ENCODE measurements around the gene RTN3.

Gene RTN3

DNA sequence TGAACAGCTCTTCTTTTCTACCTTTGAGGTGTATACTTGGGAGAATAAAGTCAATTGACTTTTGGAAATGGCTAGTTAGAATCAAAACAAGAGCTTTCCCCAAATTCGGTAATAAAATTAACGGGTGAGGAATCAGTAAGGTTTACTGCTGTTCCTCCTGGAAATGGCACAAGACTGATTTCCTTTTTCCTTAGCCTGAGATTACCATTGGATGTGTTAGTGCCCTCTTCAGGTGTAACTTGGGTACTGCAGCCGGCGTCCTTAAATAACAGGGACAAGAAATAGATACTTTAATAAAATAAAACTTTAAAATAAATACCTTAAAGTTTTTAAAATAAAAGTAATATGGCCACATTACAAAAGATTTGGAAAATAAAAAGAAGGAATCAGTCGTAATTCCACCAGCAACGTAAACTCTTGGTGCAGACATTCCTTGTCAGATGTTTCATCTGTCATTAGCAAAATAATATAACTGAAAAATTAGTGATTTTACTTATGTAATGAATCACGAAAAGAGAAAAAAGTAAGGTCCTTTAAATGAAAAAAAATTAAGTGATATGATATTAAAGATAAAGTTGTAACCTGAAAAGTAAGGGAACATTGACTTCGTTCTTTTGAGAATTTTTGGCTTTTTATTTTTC, 57.5 kb downstream of the RTN3 start:
- DNase-seq, result peak; percentile 63

DNA sequence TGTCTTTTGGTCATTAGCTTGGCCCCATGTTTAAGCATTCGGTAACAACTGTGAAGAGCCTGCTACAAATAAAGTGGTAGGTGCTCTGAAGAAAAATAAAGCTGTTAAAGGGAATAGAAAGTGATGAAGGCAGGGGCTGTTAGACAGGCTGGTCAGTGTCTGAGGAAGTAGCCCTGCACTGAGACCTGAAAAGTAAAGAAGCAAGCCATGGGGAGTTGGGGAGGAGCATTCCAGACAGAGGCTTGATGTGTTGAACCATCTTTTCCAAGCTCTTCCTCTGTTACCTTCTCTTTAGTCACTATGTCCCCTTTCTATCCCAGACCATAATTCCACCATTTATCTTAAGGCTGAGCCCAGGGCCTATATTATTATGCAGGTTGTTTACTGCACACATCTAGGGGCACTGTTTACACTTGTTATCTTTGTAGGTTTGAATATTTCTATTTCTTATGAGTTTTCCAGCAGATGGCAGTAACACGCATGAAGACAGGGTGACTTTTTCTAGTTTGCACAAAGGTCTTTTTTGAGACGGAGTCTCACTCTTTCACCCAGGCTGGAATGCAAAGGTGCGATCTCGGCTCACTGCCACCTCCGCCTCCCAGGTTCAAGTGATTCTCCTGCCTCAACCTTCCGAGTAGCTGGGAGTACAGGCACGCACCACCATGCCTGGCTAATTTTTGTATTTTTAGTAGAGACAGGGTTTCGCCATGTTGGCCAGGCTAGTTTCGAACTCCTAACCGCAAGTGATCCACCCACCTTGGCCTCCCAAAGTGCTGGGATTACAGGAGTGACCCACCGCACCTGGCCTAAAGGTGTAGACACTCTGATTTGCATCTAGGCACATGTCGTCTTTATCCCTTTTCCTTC, 64.2 kb downstream of the RTN3 start:
- DNase-seq, result no peak

DNA sequence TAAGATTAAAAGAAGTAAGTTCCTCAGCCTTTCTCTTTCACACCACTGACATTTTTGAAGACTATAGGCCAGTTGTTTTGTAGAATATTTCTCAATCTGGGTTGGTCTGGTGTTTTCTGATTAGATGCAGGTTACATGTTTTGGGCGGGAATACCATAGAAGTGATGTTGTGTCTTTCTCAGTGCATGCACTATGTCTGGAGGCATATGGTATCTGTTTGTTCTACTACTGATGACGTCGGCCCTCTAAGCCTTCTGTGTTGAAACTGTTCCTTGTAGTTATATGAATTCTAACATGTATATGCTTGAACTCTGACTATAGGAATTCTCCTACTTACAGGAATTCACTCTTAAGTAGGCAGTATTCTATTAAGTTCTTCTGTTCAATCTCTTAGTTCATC, 65.7 kb downstream of the RTN3 start:
- DNase-seq, result no peak

DNA sequence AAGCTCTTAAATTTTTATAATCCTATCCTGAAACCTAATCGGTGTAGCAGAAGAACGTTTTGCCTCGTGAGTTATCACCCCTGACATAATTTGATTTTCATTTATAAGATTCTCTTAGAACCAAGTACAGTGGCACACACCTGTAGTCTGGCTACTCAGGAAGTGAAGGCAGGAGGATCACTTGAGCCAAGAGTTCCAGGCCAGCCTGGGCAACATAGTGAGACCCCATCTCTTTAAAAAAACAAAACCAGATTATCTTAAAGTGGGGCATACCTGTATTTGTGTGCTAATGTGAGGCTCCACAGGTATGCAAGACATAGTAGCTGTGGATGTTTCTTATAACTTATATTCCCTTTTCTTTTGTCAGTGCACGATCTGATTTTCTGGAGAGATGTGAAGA, 68.3 kb downstream of the RTN3 start:
- no peak for DNase-seq

DNA sequence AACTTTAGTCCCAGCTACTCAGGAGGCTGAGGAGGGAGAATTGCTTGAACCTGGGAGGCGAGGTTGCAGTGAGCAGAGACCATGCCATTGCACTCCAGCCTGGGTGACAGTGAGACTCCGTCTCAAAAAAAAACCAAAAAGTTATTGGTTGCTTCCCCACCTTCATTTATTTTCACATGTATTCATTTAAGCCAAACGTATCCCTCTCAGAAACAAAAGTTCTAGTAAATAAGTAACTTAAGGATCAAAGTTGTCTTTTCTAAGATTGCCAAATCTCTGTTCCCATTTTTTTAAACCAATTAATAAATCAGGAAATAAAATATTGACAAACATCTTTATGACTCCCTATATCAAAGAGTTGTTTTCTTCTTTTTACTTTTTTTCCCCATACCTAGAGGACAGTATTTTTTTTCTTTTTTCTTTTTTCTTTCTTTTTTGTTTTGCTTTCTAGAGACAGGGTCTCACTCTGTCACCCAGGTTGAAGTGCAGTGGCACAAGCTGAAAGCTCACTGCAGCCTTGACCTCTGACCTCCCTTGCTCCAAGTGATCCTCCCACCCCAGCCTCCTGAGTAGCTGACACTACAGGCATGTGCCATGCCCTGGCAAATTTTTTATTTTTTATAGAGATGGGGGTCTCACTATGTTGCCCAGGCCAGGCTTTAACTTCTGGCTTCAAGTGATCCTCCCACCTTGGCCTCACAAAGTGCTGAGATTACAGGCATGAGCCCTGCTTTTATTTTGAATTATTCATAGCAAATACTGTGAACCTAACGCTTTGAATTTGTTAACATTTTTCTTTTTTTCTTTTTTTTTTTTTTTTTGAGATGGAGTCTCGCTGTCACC, 75.8 kb downstream of the RTN3 start:
- no peak for DNase-seq

DNA sequence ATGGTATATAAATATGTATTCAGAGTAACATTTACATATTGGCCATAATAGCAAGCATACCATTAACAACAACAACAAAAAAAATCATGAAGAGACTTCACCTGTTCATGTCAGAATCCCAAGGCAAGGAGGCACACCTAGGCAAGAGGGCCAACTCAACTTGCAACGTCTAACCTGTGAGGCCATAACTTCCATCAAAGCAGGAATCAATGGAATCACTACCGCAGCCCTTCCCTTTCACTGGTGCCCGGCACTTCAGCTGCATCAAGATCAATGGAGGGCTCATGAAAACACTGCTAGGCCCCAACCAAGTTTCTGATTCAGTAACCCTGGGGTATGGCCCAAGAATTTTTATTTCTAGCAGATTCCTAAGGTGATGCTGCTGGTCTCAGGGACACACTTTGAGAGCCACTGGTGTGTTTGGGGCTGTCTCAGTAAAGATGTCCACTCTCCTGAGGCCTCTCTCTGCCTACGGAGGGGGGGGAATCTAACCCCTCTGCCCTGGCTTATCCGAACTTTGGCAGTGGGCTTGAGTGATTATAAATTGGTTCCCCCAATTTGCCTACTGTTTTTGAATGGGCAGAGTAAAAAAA, 79.3 kb downstream of the RTN3 start:
- no peak for DNase-seq

DNA sequence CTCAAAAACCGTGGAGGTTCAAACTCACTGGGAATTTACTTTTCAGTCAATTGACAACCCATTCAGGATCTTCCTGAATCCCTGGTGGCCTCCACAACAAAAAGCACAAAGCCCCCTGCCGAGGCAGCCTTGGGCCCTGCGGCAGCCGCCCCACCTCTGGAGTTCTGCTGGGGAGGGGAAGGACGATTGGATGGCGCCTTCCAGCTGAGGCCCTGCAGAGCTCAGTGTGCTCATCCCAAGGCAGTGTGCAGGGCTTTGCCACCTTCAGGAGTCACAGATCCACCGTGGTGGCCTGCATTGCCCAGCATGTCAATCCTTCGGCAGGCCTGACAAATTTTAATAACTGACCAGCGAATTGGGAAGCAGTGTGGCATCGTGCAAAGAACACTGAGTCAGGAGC, 79.9 kb downstream of the RTN3 start:
- DNase-seq, result no peak

DNA sequence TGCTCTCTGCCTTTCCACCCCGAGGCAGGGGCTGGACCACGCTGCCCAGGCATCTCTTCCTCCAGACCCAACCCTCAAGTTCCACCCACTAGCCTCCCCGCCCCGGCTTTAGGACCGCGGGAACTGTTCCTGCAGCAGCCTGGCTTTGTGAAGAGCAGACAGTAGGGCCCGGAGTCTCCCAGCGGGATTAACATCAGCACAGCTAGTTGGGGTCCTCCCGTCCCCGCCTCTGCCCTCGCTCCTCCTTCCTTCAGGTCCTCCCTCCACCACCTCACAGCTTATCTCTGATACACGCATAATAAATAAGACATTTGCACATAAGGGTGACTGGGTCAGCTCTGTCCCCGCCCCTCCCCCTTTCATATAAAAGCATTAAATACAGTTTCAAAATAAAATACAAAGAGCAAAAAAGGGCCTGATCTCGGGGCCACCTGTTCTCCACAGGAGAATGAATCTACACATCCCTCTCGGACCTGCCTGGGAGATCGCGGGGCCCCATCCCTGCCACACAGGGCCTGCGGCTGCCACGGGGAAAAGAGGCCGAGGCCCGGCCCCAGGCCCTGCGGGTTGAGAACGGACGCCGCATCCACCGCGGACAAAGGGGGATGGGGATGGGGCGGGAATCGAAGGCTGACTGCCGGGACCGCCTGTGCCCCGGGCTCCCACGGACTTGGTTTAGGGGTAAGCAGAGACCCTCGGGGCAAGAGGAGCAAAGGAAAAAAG, 80.8 kb downstream of the RTN3 start:
- no peak for DNase-seq

DNA sequence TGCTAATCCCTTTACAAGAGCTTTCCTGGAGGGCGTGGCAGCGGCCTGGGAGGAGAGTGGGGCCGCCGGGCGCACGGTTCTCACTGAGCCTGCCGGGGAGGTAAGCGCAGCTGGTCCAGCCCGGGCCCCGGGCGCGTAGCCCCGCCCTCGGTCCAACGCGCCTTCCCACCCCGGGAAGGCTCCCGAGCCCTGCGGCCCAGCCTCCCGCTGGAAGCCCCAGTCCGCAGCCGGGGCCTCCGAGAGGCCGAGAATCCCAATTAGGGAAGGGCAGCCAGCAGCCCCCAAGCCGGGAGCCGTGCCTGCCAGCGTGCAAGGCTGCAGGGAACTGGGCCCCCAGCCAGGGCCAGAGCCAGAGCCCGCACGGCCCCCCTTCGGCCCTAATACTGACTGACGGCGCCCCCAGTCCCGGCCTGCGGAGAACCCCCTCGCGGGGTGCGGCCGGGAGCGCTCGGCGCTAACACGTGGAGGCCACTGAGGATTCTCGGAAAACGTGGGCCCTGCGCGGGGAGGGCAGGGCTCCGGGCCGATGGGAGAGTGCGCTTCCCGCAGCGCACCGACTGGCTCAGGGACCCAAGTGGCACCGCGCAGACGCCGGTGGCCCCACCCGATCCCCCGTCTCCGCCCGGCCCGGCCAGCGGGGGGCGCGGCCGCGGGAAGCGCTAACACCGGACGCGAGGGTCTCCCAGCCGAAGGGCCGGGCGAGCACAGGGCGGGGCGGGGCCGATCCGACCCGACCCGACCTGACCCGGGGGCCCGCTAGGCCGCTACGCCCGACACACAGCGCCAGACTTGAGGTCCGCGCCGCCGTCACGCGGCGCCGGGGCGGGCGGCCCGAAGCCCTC, 81.6 kb downstream of the RTN3 start:
- no peak for DNase-seq

DNA sequence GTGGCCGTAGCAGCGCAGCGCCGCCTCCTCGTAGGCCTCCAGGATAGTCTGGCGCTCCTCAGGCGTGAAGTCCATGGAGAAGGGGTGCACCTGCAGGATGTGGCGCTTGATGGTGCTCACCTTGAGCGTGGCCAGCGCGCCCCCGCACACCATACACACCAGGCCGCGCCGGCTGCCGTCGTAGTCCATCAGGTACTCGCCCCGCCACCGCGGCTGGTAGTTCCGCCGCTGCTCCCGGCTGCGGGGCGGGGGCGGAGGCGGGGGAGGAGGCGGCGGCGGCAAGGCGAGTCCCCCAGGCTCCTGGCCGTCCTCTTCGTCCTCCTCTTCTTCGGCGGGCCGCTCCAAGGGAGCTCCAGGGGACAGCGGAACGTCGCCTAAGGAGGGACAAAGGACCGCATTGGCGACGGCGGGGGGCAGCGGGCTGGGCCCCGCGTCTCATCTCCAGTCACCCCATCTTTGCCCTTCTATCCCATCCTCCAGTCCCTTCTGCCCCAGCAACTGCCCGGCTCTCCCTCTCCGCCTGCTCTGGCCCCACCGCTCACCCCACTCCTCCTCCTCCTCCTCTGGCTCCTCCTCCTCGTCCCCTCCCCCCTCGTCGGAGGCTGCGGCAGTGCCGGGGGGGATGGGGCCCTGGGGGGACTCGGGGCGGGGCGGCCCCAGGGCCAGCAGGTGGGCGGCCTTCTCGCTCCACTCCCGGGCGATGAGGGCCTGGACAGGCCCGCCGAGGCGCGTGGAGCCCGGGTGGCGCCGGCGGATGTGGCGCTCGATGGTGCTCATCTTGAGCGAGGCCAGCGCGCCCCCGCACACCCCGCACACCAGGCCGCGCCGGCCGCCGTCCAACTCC, 82.4 kb downstream of the RTN3 start:
- no peak for DNase-seq

DNA sequence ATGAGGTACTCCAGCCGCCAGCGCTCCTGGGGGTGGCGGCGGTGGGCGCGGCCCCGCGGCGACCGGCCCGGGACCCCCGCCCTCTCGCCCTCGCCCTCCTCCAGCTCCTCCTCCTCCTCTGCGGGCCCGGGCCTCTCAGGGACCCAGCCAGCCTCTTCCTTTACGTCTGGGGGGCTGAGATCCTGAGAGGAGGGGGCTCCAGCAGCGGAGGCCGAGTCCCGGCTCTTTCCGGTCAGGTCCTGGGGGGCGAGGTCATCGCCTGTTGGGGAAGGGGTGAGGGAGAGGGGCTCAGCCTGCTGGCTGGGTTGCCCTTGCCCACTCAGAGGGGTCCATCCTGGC, 83.0 kb downstream of the RTN3 start:
- DNase-seq, result no peak

DNA sequence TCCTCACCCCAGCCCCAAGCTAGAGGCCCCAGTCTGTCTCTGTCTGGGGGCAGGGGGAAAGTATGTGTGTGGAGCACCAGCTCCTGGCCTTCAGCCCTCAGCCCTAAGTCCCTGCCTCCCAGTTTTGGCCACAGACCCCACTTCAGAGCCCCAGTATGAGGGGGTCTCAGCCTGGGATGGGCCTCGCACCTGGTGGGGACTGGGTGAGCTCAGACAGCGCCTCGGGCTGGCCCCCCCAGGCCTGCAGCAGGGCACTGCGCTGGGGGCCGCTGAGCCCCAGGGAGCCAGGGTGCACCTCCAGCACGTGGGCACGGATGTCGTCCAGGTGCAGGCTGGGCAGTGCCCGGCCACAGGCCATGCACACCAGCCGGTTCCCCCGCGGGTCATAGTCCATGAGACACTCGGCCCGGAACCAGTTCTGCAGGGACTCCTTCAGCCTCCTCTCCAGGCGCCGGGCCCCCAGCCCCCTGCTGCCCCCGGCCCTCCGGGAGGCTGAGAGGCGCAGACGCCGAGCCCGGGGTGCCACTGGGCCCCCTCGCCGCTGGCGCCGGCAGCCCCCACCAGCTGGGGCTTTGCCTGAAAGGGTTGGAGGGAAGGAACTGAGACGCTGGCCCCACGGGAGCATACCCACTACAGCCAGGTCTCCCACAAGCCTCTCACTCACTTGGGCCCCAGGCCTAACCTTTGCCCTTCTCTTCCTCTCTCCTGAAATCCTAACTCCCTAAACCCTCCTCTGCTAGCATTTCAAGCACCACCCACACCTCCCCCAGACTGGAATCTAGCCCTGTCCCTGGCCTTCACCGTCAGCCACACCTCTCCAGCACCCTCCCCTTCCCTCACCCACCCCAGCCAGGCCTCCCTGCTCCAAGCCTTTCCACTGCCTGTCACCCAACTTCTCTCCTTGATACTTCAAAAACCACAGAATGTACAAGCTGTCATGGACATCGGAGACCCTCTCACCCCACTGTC, 83.7 kb downstream of the RTN3 start:
- DNase-seq, result no peak

DNA sequence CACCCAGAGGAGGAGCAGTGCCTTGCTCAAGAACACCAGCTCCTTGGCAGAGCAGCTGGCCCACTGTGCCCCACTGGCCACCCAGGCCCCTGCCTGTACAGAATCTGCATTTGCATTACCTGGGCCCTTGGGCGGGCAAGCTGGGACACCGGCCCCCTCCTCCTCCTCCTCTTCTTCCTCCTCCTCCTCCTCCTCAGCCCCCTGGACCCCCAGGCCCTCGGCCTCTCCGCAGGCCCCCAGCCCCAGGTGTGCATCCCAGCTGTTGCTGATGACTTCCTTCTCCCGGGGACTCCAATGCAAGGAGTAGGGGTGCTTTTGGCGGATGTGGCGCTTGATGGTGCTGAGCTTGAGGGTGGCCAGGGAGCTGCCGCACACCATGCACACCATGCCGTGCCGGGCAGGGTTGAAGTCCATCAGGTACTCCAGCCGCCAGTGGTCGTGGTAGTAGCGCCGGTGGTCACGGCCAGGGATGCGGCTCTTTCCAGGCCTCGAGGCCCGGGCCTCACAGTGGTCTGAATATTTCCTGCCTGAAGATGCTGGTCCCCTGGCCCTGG, 84.5 kb downstream of the RTN3 start:
- DNase-seq, result no peak

DNA sequence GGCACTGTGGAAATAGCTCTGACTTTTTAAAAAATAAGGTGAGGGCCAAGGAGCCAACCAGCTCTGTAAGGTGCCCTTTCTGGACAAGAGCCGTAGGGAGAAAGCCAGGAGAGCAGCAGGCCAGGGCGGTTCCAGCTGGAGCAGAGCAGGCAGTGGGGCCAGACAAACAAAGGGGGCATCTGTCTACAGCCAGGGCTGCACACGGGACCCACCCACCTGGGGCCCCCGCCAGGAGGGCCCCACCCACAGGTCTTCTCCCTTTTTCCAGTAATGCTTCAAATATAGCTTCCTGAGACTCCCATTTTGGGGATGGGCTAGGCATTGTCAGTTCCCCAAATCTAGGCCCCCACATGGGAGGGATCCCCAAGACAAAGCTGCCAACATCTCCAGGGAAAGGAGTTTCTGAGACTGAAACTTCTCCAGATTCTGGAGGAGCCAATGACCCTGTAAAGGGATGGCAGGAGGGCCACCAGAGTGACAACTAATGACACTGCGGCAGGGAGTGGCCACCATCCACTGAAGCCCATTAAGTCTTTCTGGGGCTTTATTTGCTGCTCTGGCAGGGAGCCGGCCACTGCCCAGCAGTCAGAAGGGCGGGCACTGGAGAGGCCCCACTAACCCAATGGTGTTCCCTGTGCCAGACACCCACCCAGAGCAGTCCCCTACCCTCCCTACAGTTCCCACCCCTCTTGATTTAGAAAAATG, 85.4 kb downstream of the RTN3 start:
- DNase-seq, result no peak

DNA sequence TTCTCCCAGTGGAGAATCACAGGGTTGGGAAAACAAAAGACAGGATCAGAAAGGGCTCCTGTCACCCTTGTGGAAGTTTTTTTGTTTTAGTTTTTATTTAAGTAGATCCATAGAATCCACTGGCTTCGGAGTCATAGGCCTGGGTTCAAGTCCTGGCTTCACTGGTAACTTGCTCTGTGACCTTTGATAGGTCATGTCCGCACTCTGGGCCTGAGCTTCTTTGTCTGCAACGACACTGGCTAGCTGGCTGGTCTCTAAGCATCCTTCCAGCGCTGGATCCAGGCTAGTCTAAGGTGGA, 85.9 kb downstream of the RTN3 start:
- no peak for DNase-seq

DNA sequence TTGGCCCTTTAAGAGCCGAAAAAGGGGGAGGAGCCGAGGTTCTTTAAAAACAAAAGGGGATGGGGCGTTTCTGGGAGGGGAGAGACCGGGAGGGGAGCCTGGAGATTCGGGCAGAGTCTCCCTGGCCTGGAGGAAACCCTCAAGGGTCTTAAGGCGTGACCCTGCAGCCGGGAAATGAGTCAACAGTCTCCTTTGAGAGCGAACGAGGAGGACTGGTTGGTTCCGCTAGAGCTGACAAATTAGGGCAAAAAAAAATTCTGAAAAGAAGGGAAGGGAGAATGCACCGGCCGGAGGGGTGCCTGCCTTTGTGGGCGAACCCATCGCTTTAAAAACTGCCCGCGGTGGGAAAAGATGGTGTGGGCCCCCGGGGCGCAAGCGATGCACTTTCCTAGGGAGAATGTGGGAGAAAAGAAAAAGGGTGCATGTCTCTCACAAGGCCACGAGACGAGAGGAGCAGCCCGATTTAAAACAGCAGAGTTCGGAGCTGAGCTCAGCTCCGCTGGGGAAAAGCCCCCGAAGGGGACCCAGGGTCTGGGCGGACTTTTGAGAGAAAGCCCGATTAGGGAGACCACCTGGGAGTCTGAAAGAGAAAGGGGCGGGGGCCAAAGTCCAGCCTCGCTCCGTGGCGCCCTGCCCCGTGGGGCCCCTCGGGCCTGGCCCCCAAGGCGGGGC, 86.4 kb downstream of the RTN3 start:
- DNase-seq, result peak; percentile 35

DNA sequence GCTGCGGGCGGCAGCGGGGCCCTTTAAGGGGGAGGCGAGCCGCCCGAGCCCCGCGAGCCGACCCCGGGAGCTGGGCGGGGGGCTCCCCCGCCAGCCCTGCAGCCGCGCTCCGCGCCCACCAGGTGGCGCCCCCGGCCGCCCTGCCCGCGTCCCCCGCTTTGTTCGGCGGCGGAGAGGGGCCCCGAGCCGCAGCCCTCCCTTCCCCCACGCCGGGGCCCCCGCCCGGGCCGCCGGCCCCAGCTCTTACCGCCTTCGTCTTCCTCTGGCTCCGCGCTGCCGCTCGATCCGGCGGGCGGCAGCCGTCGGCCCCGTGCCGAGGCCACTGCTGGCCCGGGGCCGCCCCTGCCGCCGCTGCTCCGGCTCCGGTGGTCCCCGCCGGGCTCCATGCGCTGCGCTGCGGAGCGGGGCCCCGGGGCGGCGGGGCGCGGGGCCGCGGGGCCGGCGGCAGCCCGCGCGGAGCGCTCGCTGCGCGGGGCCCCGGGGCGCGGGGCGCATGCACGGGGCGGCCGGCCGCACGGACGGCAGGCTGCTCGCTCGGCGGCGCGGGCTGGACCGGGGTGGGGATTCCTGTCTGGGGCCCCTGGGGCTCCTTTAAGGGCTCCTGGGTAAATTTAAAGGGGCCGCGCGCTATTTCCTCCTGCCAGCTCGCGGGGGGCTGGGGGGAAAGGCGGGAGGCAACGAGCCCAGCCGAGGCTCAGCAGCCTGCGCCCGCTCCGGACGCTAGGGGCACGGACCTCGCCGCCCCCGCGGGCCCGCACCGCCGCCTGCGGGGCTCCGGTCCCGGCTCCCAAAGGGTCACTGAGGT, 87.1 kb downstream of the RTN3 start, which contains the start of gene ZFTA:
ZFTA (minus strand) TSS at position 539 of the 805 bp plus-strand sequence; CDS start at position 386, 153 bp downstream.
- no peak for DNase-seq

Data from NCI-H446 treated with DMSO at 0.1 percent for 48 hours (cell line).